Measurements from ENCODE around the gene PRPSAP1. TPM values are rescaled to one million over a fixed set of nuclear protein-coding genes. Genes with fewer than 3 reads are reported as not detected.
A peak's percentile ranks its signal among the peaks of the same experiment; 100 is the strongest.

PRPSAP1 gene
- total RNA-seq, 1 donor from 2014 or later: 16.1 TPM

- intact Hi-C loops (cut with DNase I): no loop called here
- peaks cover 0 to 12% of the 10 kb centered on the region in 2 donors for H3K4me1 ChIP-seq
- no peak overlapping the region for H3K27ac ChIP-seq
- no peaks in the 10 kb centered on the region for H3K9me3 ChIP-seq
- TF ChIP-seq CTCF (IDR thresholded peaks at IDR 0.05): no peak
- H3K36me3 ChIP-seq: peaks cover 27 to 40% of the 10 kb centered on the region in 2 donors
- DNase-seq (ENCODE audit: low spot score in 2 of 2): no peak
- H3K4me3 ChIP-seq: no peak overlapping the region
- H3K27me3 ChIP-seq: no peaks in the 10 kb centered on the region
Observed at GRCh38 chr17:76390003-76390421, 36.3 kb upstream of the PRPSAP1 start.

- Histone ChIP-seq H3K36me3 (peaks cover 23 to 35% of the 10 kb centered on the region in 2 donors), H3K27ac (no peak overlapping the region), H3K9me3 (no peaks in the 10 kb centered on the region), H3K4me1 (peaks cover 3 to 16% of the 10 kb centered on the region in 2 donors), H3K27me3 (no peaks in the 10 kb centered on the region), H3K4me3 (no peak overlapping the region)
- no peak for DNase-seq (ENCODE audit: low spot score in 2 of 2)
- intact Hi-C loops (cut with DNase I): no loop called here
- TF ChIP-seq CTCF (IDR thresholded peaks at IDR 0.05): no peak
Observed at GRCh38 chr17:76388966-76389888, 35.5 kb upstream of the PRPSAP1 start.

- TF ChIP-seq CTCF (IDR thresholded peaks at IDR 0.05): no peak
- intact Hi-C loops (cut with DNase I): no loop called here
- Histone ChIP-seq H3K27ac (no peak overlapping the region), H3K36me3 (peaks cover 18 to 19% of the 10 kb centered on the region in 2 donors), H3K4me3 (no peak overlapping the region), H3K9me3 (no peaks in the 10 kb centered on the region), H3K4me1 (peaks cover 6 to 26% of the 10 kb centered on the region in 2 donors), H3K27me3 (no peaks in the 10 kb centered on the region)
- no peak for DNase-seq (ENCODE audit: low spot score in 2 of 2)
Observed at GRCh38 chr17:76386966-76387765, 33.5 kb upstream of the PRPSAP1 start.

GRCh38 chr17:76385892-76386786 is 32.4 kb upstream of the PRPSAP1 start:
- peak; percentile 80 to 90 (median 87) for TF ChIP-seq CTCF (IDR thresholded peaks at IDR 0.05)
- peak; percentile 30 to 86 for DNase-seq (ENCODE audit: low spot score in 2 of 2)
- H3K9me3 ChIP-seq: no peaks in the 10 kb centered on the region
- peak overlapping the region; percentile 67 to 93 for H3K4me3 ChIP-seq
- H3K36me3 ChIP-seq: peaks cover 8 to 11% of the 10 kb centered on the region in 2 donors
- H3K27ac ChIP-seq: peak overlapping the region; percentile 2 to 94
- peaks cover 6 to 26% of the 10 kb centered on the region in 2 donors for H3K4me1 ChIP-seq
- no peaks in the 10 kb centered on the region for H3K27me3 ChIP-seq
- intact Hi-C loops (cut with DNase I): loop anchor here (1.0 kb wide), 2 partner anchors 16 to 33 kb away; partner anchors contain the start of gene PRPSAP1

Data from ascending aorta (tissue), 2 donors.